ENCODE measurements around the gene FAM53B.

DNA sequence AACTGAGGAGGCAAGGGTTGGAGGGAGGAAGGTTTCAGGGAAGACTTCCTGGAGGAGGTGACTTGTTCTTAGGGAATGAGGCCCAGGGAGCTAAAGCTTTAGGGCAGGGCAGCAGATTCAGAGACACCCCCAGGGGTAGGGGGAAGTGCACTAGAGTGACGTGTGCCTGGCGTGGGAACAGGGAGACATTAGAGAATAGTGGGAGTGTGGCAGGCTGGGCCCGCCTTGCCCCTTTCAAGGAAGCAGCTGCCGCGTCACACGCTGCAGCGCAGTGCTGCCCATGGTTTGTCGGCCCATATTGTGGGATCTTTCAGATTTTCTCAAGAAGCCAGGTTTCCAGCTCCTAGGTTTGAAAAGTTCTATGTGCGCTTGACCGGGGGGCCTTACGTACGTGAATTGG is 143.2 kb downstream of the FAM53B start:
- no peak for TF ChIP-seq POLR2A (IDR thresholded peaks at IDR 0.05)
- no peak for TF ChIP-seq CTCF (IDR thresholded peaks at IDR 0.05)
